ENCODE results near the gene MRPL34.
"Not testable (repeated sequence)": the region's sequence is repeated elsewhere in the genome, so short reads cannot be mapped to it uniquely, and the experiment has no call there.

MRPL34 gene

DNA sequence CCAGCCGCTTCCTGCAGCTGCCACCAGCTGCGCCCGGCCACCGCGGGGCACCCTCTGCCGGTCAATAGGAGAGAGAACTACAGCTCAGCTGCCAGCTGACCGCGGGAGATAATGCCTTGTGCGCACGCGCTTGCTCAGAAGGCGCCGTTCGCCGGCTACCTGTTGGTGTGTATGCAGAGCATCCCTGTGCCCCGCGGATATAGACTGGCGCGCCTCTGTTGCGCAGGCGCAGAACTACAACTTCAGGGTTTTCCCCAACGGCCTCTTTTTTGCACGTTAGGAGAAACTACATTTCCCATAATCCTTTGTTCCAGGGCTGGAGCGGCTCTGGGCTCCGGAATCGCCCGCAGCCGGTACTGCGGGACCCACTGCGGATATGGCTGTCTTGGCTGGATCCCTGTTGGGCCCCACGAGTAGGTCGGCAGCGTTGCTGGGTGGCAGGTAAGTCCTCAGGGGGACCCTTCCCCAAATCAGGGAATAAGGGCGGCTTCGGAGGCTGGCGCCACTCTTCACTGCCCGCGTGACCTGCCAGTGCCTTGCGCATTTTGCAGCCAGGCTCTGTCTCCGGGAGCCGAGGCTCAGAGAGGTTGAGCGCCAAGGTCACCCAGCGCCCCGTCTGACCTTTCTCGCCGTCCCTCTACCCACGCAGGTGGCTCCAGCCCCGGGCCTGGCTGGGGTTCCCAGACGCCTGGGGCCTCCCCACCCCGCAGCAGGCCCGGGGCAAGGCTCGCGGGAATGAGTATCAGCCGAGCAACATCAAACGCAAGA lies at the start of gene MRPL34:
TSS of gene MRPL34 (plus strand) at position 356 of the 768 bp plus-strand sequence. CDS start at position 377, 21 bp downstream.
- peak; percentile 89 to 92 for DNase-seq (ENCODE audit: low read depth in 2 of 2)

DNA sequence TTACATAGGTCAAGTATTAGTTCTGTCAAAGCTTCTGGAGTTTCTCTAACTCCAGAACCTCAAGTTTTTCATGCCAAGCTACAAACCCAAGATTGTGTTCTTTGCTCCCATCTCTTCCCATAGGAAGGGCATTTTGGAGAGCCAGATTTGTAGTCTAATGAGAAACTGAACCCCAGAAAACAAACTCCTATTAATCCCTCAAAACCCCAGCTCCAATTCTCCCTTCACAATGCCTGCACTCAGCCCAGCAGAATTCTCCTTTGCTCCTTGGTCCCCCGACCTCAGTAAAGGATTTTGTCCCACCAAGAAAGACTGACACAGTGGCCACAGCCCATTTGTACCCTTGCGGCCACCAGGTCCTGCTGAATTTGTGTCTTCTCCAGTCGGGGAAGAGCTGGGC lies 49.5 kb upstream of the MRPL34 start:
- DNase-seq (ENCODE audit: low read depth in 2 of 2), result no peak

DNA sequence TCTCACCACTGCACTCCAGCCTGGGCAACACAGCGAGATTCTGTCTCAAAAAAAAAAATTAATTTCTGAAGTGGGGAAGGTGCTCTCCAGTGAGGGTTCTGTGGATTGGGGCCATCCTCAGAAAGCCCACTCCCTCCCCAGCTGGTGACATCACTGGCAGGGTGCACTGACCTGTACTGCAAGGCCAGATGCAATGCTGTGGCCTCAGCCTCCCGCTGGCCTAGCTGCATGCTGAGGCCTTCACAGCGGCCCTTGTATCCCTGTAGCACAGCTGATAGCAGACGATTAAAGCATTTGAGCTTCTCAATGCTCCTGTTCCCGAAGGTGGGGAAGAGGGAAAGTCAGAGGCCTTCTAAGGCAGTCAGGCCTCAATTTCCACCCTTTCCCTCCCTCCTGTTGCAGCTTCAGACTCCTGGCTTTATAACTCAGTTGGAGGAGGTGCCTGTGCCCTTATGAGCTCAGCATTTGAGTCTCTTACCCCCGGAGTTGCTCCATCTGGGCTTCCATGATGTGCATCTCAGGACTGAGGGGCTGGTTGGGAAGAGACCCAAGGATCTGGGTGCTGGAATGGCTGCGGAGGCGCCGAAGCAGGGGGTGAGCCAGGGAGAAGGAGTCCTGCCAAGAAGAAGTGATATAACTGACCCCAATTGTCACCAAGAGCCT lies 46.4 kb upstream of the MRPL34 start:
- no peak for DNase-seq (ENCODE audit: low read depth in 2 of 2)

DNA sequence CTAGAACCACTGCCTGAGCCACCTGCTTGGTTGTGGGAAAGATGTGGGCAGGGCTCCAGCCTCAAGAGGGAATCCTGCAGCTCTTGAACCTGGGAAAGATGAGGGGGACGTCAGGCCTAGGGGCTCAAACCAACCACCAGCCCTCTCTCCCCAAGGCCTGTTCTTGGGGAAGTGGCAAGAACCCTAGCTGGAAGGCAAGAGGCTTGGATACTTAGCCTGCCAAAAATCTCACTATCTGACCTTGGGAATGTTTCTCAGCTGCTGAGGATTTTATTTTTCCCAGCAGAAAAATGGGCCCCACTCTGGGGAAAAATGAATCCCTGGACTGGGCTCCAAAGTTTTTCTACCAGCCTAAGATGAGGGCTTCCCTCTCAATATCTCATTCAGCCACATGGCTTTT lies 45.7 kb upstream of the MRPL34 start:
- DNase-seq (ENCODE audit: low read depth in 2 of 2), result no peak

DNA sequence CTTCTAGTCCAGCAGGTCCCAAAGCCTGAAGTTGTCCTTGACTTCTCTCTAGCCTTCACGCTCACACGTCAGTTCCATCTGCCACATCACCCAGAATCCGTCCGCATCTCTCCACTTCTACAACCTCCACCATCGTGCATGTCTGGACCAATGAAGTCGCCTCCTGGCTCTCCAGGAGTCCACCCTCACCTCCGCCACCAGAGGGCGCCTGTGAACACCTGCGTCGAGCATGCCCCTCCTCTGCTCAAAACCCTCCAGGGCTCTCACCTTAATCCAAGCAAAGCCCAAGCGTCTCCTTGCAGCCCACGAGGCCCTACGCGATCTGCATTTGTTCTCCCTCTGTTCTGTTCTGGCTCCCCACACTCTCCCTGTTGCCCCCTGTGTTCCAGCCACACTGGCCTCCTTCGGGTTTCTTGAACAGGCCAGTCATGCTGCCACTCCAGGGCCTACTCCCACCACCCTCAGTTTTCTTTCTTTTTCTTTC lies 44.8 kb upstream of the MRPL34 start:
- DNase-seq (ENCODE audit: low read depth in 2 of 2), result peak; percentile 80 to 87

DNA sequence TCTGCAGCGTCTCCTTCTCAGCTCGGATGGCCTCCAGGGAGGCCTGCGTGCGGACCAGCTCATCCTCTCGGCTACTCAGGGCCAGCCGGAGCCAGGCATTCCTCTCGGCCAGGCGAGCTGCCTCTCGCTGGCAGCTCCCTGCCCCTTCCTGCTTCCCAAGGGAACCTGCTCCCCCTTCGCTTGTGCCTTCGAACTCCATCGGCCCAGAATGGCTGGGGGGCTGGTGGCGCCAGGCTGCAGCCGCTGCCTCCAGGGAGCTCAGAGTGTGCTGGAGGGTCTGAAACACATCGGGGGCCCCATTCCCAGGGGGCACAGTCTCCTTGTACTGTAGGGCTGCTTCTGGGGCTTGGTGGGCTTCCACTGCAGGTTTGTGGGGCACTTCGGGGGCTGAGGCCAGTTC lies 43.1 kb upstream of the MRPL34 start:
- DNase-seq (ENCODE audit: low read depth in 2 of 2), result no peak

DNA sequence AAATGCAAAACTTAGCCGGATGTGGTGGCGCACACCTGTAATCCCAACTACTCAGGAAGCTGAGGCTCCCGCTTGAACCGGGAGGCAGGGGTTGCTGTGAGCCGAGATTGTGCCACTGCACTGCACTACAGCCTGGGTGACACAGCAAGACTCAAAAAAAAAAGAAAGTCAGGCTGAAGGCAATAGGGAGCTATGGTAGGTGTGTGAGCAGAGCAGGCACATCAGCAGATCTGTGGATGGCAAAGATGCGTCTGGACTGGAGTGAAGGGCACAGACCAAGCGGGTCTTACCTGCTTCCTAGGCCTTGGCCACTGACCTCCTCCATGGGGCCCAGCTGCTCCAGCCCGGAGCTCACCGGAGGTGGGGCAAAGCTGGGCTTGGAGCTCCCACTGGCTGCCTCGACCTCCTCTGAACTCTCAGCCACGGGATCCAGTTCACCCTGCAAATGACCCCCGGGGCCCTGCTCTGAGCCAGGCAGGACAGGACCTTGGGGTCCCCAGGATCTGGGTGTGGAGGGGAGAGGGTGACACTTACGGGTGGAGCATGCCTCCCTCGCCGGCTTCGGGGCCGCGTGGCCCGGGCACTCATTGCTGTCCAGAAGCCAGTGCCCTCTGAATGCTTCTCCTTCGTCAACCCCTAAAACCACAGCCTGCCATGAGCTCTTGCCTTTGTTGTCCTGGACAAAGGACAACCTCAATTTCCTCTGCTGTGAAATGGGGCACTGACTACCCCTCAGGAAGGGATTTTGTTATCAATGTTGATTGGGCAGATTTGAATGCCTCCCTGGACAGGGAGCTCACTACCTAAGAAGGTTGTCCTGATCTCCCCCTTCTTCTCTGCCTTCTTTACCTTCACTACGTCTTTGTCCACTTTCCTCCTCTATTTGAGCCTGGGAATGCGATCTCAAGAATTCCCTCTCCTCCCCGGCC lies 41.7 kb upstream of the MRPL34 start:
- no peak for DNase-seq (ENCODE audit: low read depth in 2 of 2)

DNA sequence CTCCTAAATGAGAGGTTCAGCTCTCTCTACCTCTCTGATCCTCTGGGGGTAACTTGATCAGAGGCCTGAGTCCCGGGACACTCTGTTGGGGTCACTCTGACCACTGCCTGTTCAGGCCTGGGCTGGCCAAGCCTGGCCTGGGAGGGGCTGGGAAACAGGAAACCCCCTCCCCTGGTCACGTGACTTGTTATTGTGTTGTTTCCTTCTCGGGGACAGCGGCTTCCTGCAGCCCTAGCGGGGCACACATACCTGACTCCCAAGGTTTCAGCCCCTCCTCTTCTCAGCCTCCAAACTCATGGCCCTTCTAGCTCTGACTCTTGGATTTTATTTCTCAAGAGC lies 41.1 kb upstream of the MRPL34 start, which contains the start of gene USHBP1:
TSS of gene USHBP1 (minus strand) at position 105 of the 339 bp plus-strand sequence. CDS start 446 bp downstream, outside the sequence.
- no peak for DNase-seq (ENCODE audit: low read depth in 2 of 2)

DNA sequence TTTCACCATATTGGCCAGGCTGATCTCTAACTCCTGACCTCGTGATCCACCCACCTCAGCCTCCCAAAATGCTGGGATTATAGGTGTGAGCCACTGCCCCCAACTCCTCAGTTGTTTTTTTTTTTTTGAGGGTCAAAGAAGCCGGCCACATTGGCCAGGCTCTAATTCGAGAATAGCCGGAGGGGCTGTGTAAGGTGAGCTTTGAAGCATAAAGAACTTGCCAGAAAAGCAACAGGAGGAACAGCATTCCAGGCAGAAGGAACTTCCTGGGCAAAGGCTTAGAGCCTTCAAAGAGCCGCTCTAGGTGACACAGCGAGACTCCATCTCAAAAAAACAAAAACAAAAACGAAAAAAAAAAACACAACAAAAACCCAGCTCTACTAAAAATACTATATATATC lies 39.6 kb upstream of the MRPL34 start:
- no peak for DNase-seq (ENCODE audit: low read depth in 2 of 2)

DNA sequence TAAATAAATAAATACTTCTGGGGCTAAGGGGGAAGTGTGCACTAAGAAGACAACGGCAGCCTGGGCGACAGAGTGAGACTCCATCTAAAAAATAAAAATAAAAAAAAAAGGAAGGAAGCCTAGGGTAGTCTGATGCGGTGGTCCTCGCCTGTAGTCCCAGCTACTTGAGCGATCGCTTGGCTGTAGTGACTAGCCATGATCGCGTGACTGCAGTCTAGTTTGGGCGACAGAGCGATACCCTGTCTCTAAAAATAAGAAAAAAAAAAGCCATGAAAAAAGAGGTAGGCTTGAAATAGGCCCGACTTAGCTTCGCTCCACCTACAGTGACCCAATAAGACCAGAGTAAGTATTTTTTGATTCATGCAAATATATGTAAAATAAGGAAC lies 39.1 kb upstream of the MRPL34 start:
- DNase-seq (ENCODE audit: low read depth in 2 of 2), result no peak

DNA sequence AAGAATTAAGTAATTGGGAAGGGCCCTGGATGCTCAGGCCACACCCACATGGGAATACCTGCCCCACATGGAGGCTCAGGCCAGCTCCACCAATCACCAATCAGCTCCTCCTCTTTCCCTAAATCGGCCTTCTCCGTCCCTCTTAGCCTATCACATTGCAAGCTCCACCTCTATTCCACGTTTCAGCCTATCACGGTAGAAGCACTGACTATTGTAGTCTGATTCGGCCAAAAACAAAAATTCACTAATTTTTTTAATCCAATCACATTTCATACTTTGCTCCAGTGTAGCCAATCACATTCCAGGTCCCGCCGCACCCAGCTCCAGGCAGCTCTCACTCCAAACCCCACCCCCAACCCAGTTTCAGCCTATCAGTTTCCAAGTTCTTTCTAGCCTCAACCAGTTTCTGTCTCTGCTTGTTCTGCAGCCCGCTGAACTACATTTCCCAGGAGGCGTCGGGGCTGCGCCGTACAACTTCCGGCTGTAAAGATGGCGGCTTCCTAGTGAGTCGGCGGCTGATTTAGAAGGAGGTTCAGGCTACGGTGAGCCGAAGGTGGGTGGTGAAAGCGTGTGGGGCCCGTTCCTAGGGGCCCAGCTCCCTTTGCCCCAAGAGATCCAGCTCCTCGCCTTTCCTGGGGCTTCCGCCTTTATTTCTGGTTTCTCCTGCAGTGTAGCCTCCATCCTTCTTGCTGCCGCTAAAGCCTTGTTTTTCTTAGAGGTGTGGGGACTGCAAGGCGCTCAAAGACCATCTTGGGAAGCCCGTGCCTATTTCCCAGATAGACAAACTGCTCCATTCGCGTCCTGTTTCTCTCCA lies 38.5 kb upstream of the MRPL34 start, which contains the start of gene BABAM1:
TSS of gene BABAM1 (plus strand) at position 469 of the 814 bp plus-strand sequence. CDS start 1,364 bp downstream, outside the sequence.
- DNase-seq (ENCODE audit: low read depth in 2 of 2), result peak; percentile 85 to 88

DNA sequence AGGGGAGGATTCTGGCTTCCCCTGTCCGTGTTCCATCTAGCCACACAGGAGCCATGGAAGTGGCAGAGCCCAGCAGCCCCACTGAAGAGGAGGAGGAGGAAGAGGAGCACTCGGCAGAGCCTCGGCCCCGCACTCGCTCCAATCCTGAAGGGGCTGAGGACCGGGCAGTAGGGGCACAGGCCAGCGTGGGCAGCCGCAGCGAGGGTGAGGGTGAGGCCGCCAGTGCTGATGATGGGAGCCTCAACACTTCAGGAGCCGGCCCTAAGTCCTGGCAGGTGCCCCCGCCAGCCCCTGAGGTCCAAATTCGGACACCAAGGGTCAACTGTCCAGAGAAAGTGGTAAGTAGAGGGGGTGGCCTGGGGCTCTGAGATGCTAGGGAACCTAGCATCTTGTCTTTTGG lies 36.9 kb upstream of the MRPL34 start:
- DNase-seq (ENCODE audit: low read depth in 2 of 2), result no peak

DNA sequence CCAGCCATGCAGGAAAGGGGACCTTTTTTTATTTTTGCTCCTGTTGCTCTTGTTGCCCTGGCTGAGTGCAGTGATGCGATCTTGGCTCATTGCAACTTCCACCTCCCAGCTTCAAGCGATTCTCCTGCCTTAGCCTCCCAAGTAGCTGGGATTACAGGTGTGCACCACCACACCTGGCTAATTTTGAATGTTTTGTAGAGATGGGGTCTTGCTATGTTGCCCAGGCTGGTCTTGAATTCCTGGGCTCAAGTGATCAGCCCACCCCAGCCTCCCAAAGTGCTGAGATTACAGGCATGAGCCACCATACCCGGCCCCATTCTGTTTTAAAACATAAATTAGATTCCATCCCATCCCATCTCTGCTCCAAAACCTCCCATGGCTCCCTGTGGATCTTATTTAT lies 30.8 kb upstream of the MRPL34 start:
- not testable (repeated sequence) for DNase-seq (ENCODE audit: low read depth in 2 of 2)

DNA sequence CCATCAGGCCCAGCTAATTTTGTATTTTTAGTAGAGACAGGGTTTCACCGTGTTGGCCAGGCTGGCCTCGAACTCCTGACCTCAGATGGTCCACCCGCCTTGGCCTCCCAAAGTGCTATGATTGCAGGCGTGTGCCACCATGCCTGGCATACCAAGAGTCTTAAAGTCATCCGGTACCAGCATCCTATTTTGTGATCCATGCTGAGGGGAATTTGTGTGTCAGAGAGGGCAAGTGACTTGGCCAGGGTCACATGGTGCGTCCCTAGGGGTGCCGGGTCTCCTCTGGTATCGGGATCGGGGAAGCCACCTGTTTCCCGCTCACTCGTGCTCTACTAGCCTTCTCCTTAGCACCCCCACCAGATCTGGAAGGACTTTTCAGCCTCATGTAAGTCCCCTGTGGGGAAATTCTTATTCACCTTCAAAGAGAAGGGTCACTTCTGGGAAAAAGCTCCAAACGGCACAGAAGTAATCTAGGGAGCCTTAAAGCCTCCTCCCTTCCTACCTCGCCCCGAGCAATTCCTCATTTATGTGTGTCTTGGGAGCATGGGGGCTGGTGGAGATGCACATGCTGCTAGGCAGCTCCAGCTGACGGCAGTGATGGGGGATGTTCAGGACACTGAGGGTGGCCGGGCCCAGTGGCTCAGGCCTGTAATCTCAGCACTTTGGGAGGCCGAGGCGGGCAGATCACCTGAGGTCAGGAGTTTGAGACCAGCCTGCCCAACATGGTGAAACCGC lies 30.1 kb upstream of the MRPL34 start:
- no peak for DNase-seq (ENCODE audit: low read depth in 2 of 2)

DNA sequence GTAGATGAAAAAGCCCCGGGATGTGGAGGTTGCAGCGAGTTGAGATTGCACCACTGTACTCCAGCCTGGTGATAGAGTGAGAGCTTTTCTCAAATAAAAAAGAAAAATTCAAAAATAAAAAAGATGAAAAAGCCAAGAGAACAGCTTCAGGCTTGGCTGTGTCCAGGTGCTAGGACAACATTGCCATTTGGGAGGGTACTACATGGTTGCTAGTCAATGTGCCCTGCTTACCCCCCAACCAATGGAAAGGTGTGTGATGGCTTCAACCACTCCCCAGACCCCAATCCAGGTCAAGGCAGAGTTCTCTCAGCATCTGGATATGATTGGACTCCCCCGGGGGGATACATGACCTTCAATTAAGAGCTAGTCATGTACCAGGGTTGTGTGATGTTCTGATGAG lies 26.2 kb upstream of the MRPL34 start:
- no peak for DNase-seq (ENCODE audit: low read depth in 2 of 2)

DNA sequence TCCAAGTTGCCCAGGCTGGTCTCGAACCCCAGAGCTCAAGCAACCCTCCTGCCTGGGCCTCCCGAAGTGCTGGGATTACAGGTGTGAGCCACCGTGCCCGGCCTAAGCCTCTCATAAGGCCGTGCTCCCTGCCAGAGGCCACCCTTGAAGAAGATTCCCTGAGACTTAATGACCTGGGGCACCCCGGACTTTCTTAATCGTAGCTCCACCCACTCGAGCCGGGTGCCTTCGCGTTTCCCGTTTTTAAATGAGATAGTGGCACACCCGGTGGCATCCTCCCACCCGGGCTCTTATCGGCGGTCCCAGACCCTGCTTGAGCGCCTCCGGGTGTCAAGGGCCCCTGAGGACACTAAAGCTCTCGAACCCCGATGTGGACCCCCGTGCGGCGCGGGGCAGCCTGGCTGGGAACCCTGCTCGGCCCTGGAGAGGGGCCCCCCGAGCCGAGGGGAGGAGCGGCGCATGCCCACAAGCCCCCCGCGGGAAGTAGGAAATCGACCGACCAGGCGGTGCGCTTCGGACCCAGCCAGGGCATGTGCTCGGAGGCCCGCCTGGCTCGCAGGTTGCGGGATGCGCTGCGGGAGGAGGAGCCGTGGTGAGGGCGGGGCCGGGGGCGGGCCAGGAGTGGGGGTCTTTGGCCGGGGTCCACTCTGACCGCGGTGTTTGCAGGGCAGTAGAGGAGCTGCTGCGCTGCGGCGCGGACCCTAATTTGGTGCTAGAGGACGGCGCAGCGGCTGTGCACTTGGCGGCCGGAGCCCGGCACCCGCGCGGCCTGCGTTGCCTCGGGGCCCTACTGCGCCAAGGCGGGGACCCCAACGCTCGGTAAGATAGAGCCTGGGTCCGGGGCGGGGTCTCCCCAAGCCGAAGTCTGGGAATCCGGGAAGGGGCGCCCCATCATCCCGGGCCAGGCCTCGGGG lies 24.0 kb upstream of the MRPL34 start, which contains the start of gene ANKLE1:
TSS of gene ANKLE1 (plus strand) at position 511 of the 914 bp plus-strand sequence. CDS start at position 531, 20 bp downstream.
- peak in 1 of 2 donors; percentile 54 for DNase-seq (ENCODE audit: low read depth in 2 of 2)

DNA sequence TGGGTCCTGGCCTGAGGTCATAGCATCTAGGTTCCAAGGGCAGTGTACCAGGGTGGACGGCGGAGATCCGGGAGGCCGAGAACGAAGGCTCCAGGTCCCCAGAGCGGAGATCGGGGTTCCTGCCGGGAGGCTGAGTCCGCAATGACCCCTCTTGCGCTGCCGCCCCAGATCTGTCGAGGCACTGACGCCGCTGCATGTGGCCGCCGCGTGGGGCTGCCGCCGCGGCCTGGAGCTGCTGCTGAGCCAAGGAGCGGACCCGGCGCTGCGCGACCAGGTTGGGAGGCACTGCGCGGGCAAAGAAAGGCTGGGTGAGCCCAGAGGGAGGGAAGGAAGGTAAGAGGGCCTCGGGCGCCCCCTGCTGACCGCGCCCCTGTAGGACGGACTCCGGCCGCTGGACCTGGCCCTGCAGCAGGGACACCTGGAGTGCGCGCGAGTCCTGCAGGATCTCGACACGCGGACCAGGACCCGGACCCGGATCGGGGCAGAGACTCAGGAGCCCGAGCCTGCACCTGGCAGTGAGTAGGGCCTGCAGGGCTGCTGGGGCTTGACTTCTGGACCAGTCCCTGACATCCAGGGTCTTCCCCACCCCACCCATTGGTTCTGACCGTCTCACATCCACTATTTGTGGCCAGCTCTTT lies 23.1 kb upstream of the MRPL34 start:
- peak; percentile 74 to 81 for DNase-seq (ENCODE audit: low read depth in 2 of 2)

DNA sequence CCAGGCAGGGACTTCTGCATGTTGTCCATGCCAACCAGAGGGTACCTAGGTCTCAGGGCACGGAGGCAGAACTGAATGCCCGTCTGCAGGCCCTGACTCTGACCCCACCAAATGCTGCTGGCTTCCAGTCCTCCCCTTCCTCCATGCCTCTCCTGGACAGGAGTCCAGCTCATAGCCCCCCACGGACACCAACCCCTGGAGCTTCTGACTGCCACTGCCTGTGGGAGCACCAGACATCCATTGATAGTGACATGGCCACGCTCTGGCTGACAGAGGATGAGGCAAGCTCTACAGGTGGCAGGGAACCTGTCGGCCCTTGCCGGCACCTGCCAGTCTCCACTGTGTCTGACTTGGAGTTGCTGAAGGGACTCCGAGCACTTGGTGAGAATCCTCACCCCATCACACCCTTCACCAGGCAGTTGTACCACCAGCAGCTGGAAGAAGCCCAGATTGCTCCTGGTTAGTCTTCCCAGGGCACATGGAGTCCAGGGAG lies 22.1 kb upstream of the MRPL34 start:
- DNase-seq (ENCODE audit: low read depth in 2 of 2), result no peak
